Nasal cavity respiratory epithelium epithelial cell of viscerocranial mucosa (primary cell): ENCODE results near the gene RAB3GAP2. TPM values are rescaled to one million over a fixed set of nuclear protein-coding genes. Genes with fewer than 3 reads are reported as not detected.

ENCODE experiments used
- total RNA-seq: library from RNA; depleted of rRNA; stranded (reverse); fragments of >200 nt; gene quantifications from 2 replicates; pipeline ENCODE4 v1.2.3, GENCODE V29; 2014

RAB3GAP2 gene
- total RNA-seq = 42.4 and 47.7 TPM in 2 replicates

GRCh38 chr1:220272047-220272840 is at the start of gene RAB3GAP2:
Gene RAB3GAP2, minus strand, starts transcription at chr1:220272453. Its CDS starts 116 bp downstream, at chr1:220272337.

Other genes starting within 250 kb of the RAB3GAP2 start
- gene EPRS1, start 225.9 kb downstream of the RAB3GAP2 start, total RNA-seq = 237 and 298 TPM in 2 replicates
- gene BPNT1, start 182.7 kb downstream of the RAB3GAP2 start, total RNA-seq = 11.6 and 21.6 TPM in 2 replicates
- 124 and 163 TPM in 2 replicates for gene IARS2, start 178.3 kb downstream of the RAB3GAP2 start, total RNA-seq